HG03460 (cell line): ENCODE measurements around the gene CLASP1.
A peak's percentile ranks its signal among the peaks of the same experiment; 100 is the strongest.
"Not testable (repeated sequence)": the region's sequence is repeated elsewhere in the genome, so short reads cannot be mapped to it uniquely, and the experiment has no call there.

Experiments
- ATAC-seq: cut with Tn5 transposase; IDR thresholded peaks from one replicate; pipeline ENCODE4 v1.9.1; 2021; ENCODE audit not compliant: unreplicated experiment

Gene CLASP1

GRCh38 chr2:121584741-121585140, 64.5 kb downstream of the CLASP1 start:
- ATAC-seq = no peak

- no peak for ATAC-seq
Measured at GRCh38 chr2:121583555-121583954, 65.7 kb downstream of the CLASP1 start.

GRCh38 chr2:121582272-121582671, 67.0 kb downstream of the CLASP1 start:
- no peak for ATAC-seq

- ATAC-seq = no peak
Measured at GRCh38 chr2:121579309-121579708, 70.0 kb downstream of the CLASP1 start.

- ATAC-seq = no peak
Measured at GRCh38 chr2:121577381-121577780, 71.9 kb downstream of the CLASP1 start.

- ATAC-seq = no peak
Measured at GRCh38 chr2:121576263-121576662, 73.0 kb downstream of the CLASP1 start.

- ATAC-seq = no peak
Measured at GRCh38 chr2:121575800-121576199, 73.5 kb downstream of the CLASP1 start.

- no peak for ATAC-seq
Measured at GRCh38 chr2:121570667-121571055, 78.6 kb downstream of the CLASP1 start.

- no peak for ATAC-seq
Measured at GRCh38 chr2:121570036-121570666, 79.1 kb downstream of the CLASP1 start.

- ATAC-seq = no peak
Measured at GRCh38 chr2:121567957-121568409, 81.3 kb downstream of the CLASP1 start.

- ATAC-seq = no peak
Measured at GRCh38 chr2:121567452-121567851, 81.8 kb downstream of the CLASP1 start.

GRCh38 chr2:121565389-121566250, 83.6 kb downstream of the CLASP1 start:
- ATAC-seq = no peak

GRCh38 chr2:121564905-121565304, 84.4 kb downstream of the CLASP1 start:
- ATAC-seq = no peak

GRCh38 chr2:121563754-121564153, 85.5 kb downstream of the CLASP1 start:
- not testable (repeated sequence) for ATAC-seq

- ATAC-seq = peak; percentile 79
Measured at GRCh38 chr2:121562269-121563176, 86.7 kb downstream of the CLASP1 start.

- peak; percentile 12 for ATAC-seq
Measured at GRCh38 chr2:121561617-121562268, 87.5 kb downstream of the CLASP1 start.

- ATAC-seq = peak; percentile 33
Measured at GRCh38 chr2:121558329-121558728, 90.9 kb downstream of the CLASP1 start.

GRCh38 chr2:121555008-121555407, 94.3 kb downstream of the CLASP1 start:
- no peak for ATAC-seq

GRCh38 chr2:121552477-121553180, 96.6 kb downstream of the CLASP1 start:
- peak; percentile 43 for ATAC-seq

GRCh38 chr2:121550669-121551068, 98.6 kb downstream of the CLASP1 start:
- ATAC-seq = no peak
